HG03097 (cell line): ENCODE data around the gene TENM3.
"Not testable (repeated sequence)": the region's sequence is repeated elsewhere in the genome, so short reads cannot be mapped to it uniquely, and the experiment has no call there.

Experiments
- ATAC-seq: cut with Tn5 transposase; IDR thresholded peaks from one replicate; pipeline ENCODE4 v1.9.1; 2021; ENCODE audit not compliant: unreplicated experiment, low FRiP score

TENM3 gene

DNA sequence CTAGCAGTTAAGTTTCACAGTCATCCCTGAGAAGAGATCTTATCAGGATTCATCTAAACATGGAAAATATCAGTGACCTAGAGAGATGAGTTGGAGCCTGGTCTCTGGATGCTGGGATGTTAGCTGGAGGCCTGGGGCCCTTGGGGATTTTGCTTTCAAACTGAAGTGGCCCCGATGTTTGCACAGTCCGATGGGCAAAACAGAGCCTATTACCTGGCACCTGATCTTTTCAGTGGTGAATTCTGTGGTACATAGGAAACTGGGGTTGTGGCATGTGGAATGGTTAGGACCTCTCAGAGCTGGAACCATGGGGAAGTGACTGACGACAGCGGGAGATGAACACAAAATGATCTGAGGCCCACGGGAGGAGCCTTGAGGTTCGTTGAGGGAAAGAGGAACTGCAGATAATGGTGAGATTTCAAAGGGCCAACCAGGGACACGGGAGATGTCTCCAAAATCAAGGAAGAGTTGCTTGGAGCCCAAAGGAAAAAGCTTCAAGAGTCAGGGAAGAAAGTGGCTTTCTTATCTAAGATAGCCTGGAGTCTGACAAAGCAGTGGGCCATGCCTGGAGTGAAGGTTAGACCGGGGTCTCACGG, 17.8 kb upstream of the TENM3 start:
- no peak for ATAC-seq

DNA sequence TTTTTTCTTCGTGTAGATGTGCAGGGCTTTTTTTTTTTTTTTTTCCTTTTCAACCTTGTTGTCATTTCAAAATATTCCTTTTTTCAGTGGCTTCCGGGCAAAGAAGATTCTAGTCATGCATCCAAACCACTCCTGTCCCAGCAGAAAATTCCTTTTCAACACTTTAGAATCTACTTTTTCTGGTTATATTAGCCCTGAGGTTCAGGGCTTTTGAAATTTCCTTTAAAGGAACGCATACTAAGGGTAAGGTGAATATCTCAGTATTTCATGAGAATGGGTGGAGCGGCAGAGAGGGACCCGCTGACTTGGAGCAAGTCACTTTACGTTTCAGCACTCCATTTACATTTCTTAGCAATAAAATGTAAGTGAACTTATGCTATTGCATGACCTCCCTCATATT, 15.6 kb upstream of the TENM3 start:
- ATAC-seq, result no peak

DNA sequence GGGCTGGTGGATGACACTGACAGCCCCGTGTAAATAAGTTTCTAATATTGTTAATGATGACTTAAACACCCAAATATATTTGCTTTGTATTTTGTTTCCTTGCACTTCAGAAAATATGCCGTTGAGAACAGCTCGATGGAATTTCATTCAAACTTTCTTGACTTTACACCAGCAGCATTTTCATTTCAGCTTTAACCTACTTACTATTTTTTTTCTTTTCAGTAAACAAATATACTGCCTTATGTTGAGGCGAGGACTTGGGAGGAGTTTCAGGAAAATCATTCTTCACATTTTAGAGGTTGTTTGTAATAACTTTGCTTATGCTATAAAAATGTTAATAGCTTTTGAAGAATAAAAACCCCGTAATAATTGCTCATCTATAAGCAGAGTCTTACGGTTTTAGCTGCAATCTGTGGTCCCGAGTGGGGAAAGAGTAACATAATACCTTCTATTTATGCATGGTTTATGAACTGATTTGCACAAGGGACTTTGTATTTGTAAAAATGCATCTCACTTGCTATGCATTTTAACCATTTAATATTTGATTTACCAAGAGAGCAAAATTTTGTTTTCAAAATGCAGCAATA, 14.1 kb upstream of the TENM3 start:
- no peak for ATAC-seq

DNA sequence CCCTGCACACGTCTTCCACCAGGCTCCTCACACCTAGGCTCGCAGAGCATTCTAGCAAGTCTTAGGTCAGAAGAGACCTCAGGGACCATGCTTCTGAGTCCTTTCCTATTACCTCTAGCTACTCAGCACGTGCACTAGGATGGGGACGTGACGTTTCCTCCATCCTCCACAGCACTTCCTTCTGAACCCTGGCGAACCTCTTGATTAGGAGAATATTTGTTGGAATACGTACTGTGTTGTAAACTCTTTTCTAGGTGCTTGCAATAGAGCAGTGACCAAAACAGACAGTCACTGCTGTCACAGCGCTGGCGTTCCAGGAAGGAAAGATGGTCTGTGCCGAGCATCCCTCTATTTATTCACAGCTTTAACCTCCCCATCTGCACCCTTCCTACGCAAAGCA, 12.9 kb upstream of the TENM3 start:
- ATAC-seq, result no peak

- no peak for ATAC-seq
Measured at GRCh38 chr4:182231080-182231479, 12.1 kb upstream of the TENM3 start.

DNA sequence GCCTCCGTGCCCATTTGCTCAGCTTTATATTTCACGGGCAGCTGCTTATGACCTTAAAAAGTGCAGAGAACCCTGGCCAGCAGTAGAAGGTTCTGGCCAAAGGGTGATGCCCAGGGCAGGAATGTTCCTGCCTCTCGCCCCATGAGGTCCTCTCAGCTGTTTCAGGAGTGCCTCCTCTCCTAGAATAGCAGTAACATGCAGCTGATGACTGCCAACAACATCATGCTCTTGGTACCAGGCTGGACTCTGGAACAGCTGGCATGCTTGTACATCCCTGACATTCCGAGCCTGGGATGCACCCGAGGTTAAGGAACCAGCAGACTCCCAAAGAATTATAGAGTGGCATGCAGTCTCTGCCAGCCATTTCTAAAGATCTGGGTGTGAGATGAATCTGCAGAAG, 11.7 kb upstream of the TENM3 start:
- ATAC-seq, result no peak

GRCh38 chr4:182233310-182234090, 9.7 kb upstream of the TENM3 start:
- no peak for ATAC-seq

- ATAC-seq, result no peak
Measured at GRCh38 chr4:182235021-182235795, 8.0 kb upstream of the TENM3 start.

DNA sequence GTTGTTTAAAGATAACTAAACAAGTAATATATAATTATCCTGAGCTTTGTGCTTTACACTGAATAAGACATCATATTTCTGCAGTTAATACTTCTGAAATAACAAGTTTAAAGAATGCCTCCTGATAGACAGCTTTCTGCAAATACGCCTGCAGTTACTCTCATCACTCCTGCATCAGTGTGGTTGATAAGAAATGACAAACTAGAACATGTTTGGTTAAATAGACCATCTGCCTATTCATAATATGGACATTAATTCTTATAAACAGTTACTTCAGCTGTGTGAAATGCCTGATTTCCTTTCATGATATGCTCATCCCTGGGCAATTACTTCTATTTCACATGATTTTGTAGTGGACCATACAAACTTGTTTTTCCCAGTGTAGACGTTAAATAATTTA, 7.0 kb upstream of the TENM3 start:
- ATAC-seq, result no peak

- ATAC-seq, result not testable (repeated sequence)
Measured at GRCh38 chr4:182237010-182237409, 6.2 kb upstream of the TENM3 start.

- no peak for ATAC-seq
Measured at GRCh38 chr4:182238355-182238931, 4.8 kb upstream of the TENM3 start.

DNA sequence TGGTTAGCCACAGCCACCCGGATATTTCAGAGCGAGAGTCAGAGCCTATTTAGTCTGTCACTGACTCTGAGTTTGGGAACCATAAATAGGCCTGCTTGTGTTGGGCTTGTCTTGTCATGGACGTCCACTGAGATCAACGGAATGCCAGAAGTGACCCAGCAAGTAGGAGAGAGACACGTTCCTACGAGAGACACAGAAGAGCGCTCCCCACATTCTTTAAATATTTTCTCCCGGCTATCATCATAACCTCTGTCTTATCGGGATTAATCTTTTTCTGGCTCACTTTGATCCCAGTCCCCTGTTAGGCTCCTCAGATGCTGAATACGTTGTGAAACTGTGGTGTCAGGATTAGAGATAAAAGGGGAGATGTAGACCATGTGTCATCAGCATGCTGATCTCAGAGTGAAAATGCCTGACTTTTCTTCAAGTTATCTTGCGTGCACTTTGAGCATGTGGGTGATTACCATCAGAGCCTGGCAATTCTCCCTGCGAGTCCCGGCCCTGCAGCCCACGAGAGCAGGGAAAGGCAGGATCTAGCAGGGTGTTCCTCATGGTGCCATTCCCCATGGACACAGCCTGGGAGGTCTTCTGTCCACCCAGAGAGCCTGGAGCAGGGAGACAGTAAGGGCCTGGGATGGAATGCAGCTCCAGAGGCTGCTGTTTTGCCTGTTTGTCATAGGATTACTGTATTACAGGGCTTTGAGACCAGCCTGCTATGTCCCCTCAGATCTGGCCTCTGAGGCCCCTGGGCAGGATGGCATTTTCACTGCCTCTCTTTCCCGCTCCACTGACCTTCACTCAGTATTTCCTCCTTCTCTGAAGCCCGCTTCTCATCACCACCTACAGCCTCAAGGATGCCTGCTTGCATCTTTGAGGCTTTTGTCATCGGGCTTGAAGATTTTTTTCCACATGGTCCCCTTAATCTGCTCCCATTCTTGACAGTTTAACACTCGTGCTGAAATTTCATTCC, 2.8 kb upstream of the TENM3 start:
- no peak for ATAC-seq

- not testable (repeated sequence) for ATAC-seq
Measured at GRCh38 chr4:182242260-182242659, 942 bp upstream of the TENM3 start.

DNA sequence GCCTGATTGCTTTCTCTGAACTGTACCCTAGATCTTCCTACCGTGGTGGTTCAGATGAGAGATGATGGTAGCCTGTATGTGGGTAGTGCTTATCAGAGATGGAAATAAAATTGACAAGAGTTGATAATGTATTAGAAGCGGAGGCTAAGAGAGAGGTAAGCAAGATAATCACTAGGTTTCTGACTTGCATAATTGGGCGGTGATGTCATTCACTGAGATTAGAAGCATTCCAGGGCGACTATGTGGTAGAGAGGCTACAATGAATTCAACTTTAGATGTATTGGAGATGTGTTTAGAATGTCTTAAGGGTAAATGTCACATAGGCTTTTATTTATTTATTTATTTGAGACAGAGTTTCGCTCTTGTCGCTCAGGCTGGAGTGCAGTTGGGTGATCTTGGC, 415 bp upstream of the TENM3 start:
- ATAC-seq, result no peak

DNA sequence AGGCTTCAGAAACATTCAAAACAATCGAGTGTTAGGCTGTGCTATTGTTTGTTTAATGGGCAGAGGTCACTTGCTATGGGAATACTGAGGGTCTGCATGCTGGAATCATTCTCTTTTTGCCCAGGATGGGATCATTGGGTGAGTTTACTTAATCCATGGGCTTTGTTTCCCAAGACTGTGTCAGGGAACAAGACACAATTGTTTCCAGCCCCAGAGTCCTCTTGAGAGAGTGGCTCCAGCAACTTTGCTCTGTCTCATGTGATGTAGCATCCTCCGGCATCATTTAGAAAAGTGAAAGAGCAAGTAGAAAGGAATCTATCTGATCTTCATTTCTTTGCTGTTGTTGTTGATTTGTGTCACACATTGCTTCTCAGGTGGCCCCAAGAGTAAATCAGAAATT, 1.8 kb downstream of the TENM3 start:
- ATAC-seq, result no peak

DNA sequence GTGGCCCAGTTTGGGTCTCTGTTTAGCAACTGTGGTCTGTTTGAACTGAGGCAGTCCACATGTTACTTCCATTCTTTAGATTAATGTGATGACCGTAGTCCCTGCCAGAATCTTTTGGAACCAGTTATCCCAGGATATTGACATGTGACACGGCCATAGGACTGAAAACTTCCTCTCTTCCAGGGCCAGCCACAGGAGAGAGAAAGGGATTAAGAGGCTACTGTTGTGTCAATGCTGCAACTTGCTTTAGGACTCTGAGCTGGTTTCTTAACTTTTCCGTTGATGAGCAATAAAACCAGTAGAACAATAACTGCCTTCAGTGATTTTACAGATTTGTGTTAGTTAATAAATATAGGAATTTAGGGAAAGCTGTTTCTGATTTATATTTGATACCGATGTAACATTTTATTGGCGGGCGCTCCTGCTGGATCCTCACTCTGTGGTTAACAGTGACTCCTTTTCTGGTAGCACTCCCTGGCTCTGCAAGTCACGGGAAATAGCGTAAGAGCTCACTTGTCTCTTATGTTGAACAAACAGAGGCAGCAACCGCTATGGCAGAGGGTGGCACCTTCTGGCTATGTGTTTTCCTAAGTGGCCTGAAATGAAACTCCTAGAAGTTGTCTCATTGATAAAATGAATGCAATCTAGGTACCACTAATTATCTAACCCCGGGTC, 2.5 kb downstream of the TENM3 start:
- no peak for ATAC-seq

- ATAC-seq, result no peak
Measured at GRCh38 chr4:182246401-182247205, 3.4 kb downstream of the TENM3 start.

- ATAC-seq, result no peak
Measured at GRCh38 chr4:182248295-182248694, 5.1 kb downstream of the TENM3 start.
